ENCODE data around the gene C1orf167.

Gene C1orf167

GRCh38 chr1:11749203-11749689, 12.7 kb upstream of the C1orf167 start:
- Histone ChIP-seq H3K27me3 (ENCODE audit: insufficient read depth, poor library complexity, severe bottlenecking) (no peaks in the 10 kb centered on the region), H3K4me3 (ENCODE audit: severe bottlenecking) (no peak overlapping the region), H3K4me1 (ENCODE audit: insufficient read depth, poor library complexity, severe bottlenecking) (no peaks in the 10 kb centered on the region), H3K36me3 (ENCODE audit: low read depth) (peaks cover 47% of the 10 kb centered on the region), H3K27ac (ENCODE audit: poor library complexity, severe bottlenecking) (no peak overlapping the region), H3K9me3 (ENCODE audit: severe bottlenecking) (no peaks in the 10 kb centered on the region)
- peak; percentile 55 for ATAC-seq (ENCODE audit: low read depth)
- peak; percentile 44 for TF ChIP-seq CTCF (IDR thresholded peaks at IDR 0.05; ENCODE audit: poor library complexity, severe bottlenecking)
- no peak for DNase-seq (ENCODE audit: low spot score)

- no peak for TF ChIP-seq CTCF (IDR thresholded peaks at IDR 0.05; ENCODE audit: poor library complexity, severe bottlenecking)
- Histone ChIP-seq H3K9me3 (ENCODE audit: severe bottlenecking) (no peaks in the 10 kb centered on the region), H3K4me1 (ENCODE audit: insufficient read depth, poor library complexity, severe bottlenecking) (no peaks in the 10 kb centered on the region), H3K27ac (ENCODE audit: poor library complexity, severe bottlenecking) (no peak overlapping the region), H3K4me3 (ENCODE audit: severe bottlenecking) (no peak overlapping the region), H3K36me3 (ENCODE audit: low read depth) (peaks cover 39% of the 10 kb centered on the region), H3K27me3 (ENCODE audit: insufficient read depth, poor library complexity, severe bottlenecking) (no peaks in the 10 kb centered on the region)
- DNase-seq (ENCODE audit: low spot score) (no peak), ATAC-seq (ENCODE audit: low read depth) (no peak)
Observed at GRCh38 chr1:11749996-11750395, 12.0 kb upstream of the C1orf167 start.

DNA sequence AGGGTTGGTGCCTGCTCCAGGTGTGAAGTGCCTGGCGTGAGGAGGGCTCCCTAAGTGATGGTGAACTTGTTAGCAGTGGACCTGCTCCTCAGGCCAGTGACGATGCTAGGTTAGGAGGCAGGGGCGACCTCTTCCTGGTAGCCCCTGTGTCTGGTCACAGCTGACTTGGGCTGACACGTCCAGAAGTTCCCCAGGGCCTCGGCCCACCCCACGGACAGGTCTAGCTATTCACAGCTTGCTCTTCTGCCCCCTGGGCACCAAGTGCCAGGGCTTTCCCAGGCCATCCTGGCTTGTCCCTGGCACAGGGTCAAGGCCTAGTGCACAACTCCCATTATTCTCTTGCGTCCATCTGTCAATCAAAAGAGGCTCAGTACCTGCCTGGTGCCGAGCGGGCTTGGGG, 10.9 kb upstream of the C1orf167 start:
- TF ChIP-seq CTCF (IDR thresholded peaks at IDR 0.05; ENCODE audit: poor library complexity, severe bottlenecking) = no peak
- Histone ChIP-seq H3K4me1 (ENCODE audit: insufficient read depth, poor library complexity, severe bottlenecking) (no peaks in the 10 kb centered on the region), H3K4me3 (ENCODE audit: severe bottlenecking) (no peak overlapping the region), H3K27ac (ENCODE audit: poor library complexity, severe bottlenecking) (no peak overlapping the region), H3K27me3 (ENCODE audit: insufficient read depth, poor library complexity, severe bottlenecking) (no peaks in the 10 kb centered on the region), H3K36me3 (ENCODE audit: low read depth) (peaks cover 28% of the 10 kb centered on the region), H3K9me3 (ENCODE audit: severe bottlenecking) (no peaks in the 10 kb centered on the region)
- ATAC-seq (ENCODE audit: low read depth) (no peak), DNase-seq (ENCODE audit: low spot score) (no peak)

GRCh38 chr1:11752359-11753088, 9.5 kb upstream of the C1orf167 start:
- Histone ChIP-seq H3K27me3 (ENCODE audit: insufficient read depth, poor library complexity, severe bottlenecking) (no peaks in the 10 kb centered on the region), H3K9me3 (ENCODE audit: severe bottlenecking) (no peaks in the 10 kb centered on the region), H3K4me1 (ENCODE audit: insufficient read depth, poor library complexity, severe bottlenecking) (no peaks in the 10 kb centered on the region), H3K27ac (ENCODE audit: poor library complexity, severe bottlenecking) (no peak overlapping the region), H3K4me3 (ENCODE audit: severe bottlenecking) (no peak overlapping the region), H3K36me3 (ENCODE audit: low read depth) (peaks cover 22% of the 10 kb centered on the region)
- DNase-seq (ENCODE audit: low spot score) (no peak), ATAC-seq (ENCODE audit: low read depth) (no peak)
- TF ChIP-seq CTCF (IDR thresholded peaks at IDR 0.05; ENCODE audit: poor library complexity, severe bottlenecking) = no peak

DNA sequence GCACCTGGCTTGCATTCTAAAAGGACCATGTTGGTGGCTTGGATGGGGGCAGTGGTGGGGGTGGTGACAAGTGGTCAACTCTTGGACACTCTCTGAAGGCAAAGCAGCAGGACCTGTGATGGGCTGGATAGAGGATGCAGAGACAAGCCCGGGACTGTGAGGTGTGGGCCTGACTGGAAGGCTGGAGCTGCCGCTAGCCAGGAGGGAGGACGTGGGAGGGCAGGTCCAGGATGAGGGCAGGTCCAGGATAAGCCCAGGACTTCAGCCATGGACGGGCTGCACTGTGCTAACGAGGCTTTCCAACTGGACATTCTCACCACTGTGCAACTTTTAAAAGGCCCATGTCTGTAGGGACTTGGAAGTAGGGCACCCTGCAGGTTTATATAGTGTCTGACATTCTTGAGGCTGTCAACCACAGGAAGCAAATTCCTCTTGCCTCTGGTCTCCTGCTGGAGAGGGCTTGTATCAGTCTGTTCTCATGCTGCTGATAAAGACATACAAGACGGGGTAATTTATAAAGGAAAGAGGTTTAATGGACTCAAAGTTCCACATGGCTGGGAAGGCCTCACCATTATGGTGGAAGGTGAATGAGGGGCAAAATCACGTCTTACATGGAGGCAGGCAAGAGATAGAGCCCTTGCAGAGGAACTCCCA, 8.3 kb upstream of the C1orf167 start:
- Histone ChIP-seq H3K27me3 (ENCODE audit: insufficient read depth, poor library complexity, severe bottlenecking) (no peaks in the 10 kb centered on the region), H3K4me3 (ENCODE audit: severe bottlenecking) (no peak overlapping the region), H3K9me3 (ENCODE audit: severe bottlenecking) (no peaks in the 10 kb centered on the region), H3K36me3 (ENCODE audit: low read depth) (peaks cover 14% of the 10 kb centered on the region), H3K27ac (ENCODE audit: poor library complexity, severe bottlenecking) (no peak overlapping the region), H3K4me1 (ENCODE audit: insufficient read depth, poor library complexity, severe bottlenecking) (no peaks in the 10 kb centered on the region)
- TF ChIP-seq CTCF (IDR thresholded peaks at IDR 0.05; ENCODE audit: poor library complexity, severe bottlenecking) = no peak
- no peak for DNase-seq (ENCODE audit: low spot score)
- no peak for ATAC-seq (ENCODE audit: low read depth)
